Measurements from ENCODE around the gene FBXL14.
"Not testable (repeated sequence)": the region's sequence is repeated elsewhere in the genome, so short reads cannot be mapped to it uniquely, and the experiment has no call there.

FBXL14 gene

GRCh38 chr12:1619159-1619558, 24.8 kb upstream of the FBXL14 start:
- no peak for ATAC-seq
- DNase-seq = no peak

GRCh38 chr12:1618489-1618888, 24.1 kb upstream of the FBXL14 start:
- DNase-seq = no peak
- no peak for ATAC-seq

- DNase-seq (no peak), ATAC-seq (no peak)
Observed at GRCh38 chr12:1616233-1617066, 22.1 kb upstream of the FBXL14 start.

GRCh38 chr12:1614360-1614759, 20.0 kb upstream of the FBXL14 start:
- ATAC-seq = no peak

GRCh38 chr12:1613860-1614259, 19.5 kb upstream of the FBXL14 start:
- DNase-seq (no peak), ATAC-seq (no peak)

More at GRCh38 chr12:1614360-1614759, 20.0 kb upstream of the FBXL14 start:
- DNase-seq = no peak

- no peak for DNase-seq
- ATAC-seq = no peak
Observed at GRCh38 chr12:1611803-1612572, 17.6 kb upstream of the FBXL14 start.

GRCh38 chr12:1610072-1610643, 15.8 kb upstream of the FBXL14 start:
- ATAC-seq (no peak), DNase-seq (no peak)

GRCh38 chr12:1608713-1609119, 14.3 kb upstream of the FBXL14 start:
- no peak for DNase-seq
- no peak for ATAC-seq

- DNase-seq (no peak), ATAC-seq (no peak)
Observed at GRCh38 chr12:1607940-1608712, 13.7 kb upstream of the FBXL14 start.

GRCh38 chr12:1606021-1606622, 11.7 kb upstream of the FBXL14 start:
- DNase-seq = peak; percentile 79
- ATAC-seq = peak; percentile 48

- peak; percentile 55 for DNase-seq
Observed at GRCh38 chr12:1605129-1606020, 11.0 kb upstream of the FBXL14 start.

GRCh38 chr12:1604464-1604863, 10.1 kb upstream of the FBXL14 start:
- DNase-seq (no peak), ATAC-seq (no peak)

More at GRCh38 chr12:1605129-1606020, 11.0 kb upstream of the FBXL14 start:
- ATAC-seq = peak; percentile 57

- no peak for DNase-seq
- ATAC-seq = no peak
Observed at GRCh38 chr12:1603269-1603993, 9.1 kb upstream of the FBXL14 start.

GRCh38 chr12:1602706-1603105, 8.3 kb upstream of the FBXL14 start:
- not testable (repeated sequence) for DNase-seq, ATAC-seq

GRCh38 chr12:1598757-1599156, 4.4 kb upstream of the FBXL14 start:
- DNase-seq (no peak), ATAC-seq (no peak)

GRCh38 chr12:1595690-1596347, 1.4 kb upstream of the FBXL14 start:
- ATAC-seq (no peak), DNase-seq (no peak)

- ATAC-seq (no peak), DNase-seq (no peak)
Observed at GRCh38 chr12:1595026-1595561, 713 bp upstream of the FBXL14 start.

- ATAC-seq = no peak
- DNase-seq = peak; percentile 75
Observed at GRCh38 chr12:1594006-1594260, 448 bp downstream of the FBXL14 start.
